Stomach smooth muscle (tissue), 2 donors: Measurements from ENCODE around the gene PRDM15.

Source experiments
- H3K27ac ChIP-seq: one replicate; pipeline ENCODE4 v1.7.0; 2013; ENCODE audit warnings: mild to moderate bottlenecking, low read length, inconsistent platforms
- H3K27me3 ChIP-seq, 2 donors: one replicate each; pipeline ENCODE4 v1.7.0; 2013; ENCODE audit warnings: low read length in 2 of 2; ENCODE audit not compliant: insufficient read depth in 2 of 2, control insufficient read depth in 1 of 2
- H3K36me3 ChIP-seq, 2 donors: one replicate each; pipeline ENCODE4 v1.7.0; 2013; ENCODE audit warnings: low read length in 2 of 2; ENCODE audit not compliant: control insufficient read depth in 2 of 2, insufficient read depth in 2 of 2
- H3K4me1 ChIP-seq: one replicate; pipeline ENCODE4 v1.7.0; 2013; ENCODE audit warnings: low read length; ENCODE audit not compliant: control insufficient read depth, insufficient read depth
- H3K4me3 ChIP-seq, 2 donors: one replicate each; pipeline ENCODE4 v1.7.0; 2013; ENCODE audit warnings: low read length in 2 of 2
- H3K9ac ChIP-seq, 2 donors: one replicate each; pipeline ENCODE4 v1.7.0; 2013; ENCODE audit warnings: low read length in 2 of 2, mild to moderate bottlenecking in 1 of 2
- H3K9me3 ChIP-seq, 2 donors: one replicate each; pipeline ENCODE4 v1.7.0; 2013; ENCODE audit warnings: low read length in 2 of 2; ENCODE audit not compliant: control insufficient read depth in 2 of 2
- donor health status: healthy.
- donor health status: Pancreatic carcinoma.

The PRDM15 gene

DNA sequence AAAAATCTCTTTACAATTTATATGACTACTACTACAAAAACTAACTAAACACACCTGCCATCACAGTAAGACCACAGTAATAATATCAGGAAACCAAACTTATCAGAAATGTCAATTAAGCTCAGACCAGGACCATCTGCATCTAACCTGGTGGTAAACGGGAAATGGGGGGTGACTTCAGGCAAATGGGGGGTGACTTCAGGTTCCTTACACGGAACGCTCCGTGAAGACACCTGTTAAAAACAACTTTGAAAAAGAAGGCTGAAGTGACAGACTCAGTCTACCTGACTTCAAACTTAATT is 15.8 kb downstream of the PRDM15 start:
- Histone ChIP-seq H3K27me3 (no peaks in the 10 kb centered on the region), H3K36me3 (peaks cover 6 to 8% of the 10 kb centered on the region in 2 donors), H3K27ac (no peak overlapping the region), H3K9ac (no peak overlapping the region), H3K4me1 (no peaks in the 10 kb centered on the region), H3K9me3 (no peaks in the 10 kb centered on the region), H3K4me3 (no peak overlapping the region)

DNA sequence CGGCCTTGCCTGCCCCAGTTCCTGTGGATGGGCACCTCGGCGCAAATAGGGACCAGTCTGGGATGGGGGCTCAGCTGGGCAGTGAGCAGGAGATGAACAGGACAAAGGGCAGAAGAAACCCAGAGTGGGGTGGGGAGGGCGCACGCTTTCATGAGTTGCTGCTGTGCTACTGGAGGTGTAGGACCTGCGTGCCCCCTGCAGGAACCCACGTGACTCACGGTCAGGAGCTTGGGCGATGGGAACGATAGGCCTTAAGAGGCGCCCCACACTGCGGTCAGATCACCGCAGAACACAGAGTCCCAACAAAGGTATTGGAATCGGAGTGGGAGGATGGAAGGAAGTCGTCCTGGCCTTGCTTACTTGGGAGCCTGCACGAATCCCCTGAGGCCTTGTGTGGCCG is 17.2 kb downstream of the PRDM15 start:
- no peak overlapping the region for H3K4me3 ChIP-seq
- no peaks in the 10 kb centered on the region for H3K9me3 ChIP-seq
- no peaks in the 10 kb centered on the region for H3K27me3 ChIP-seq
- no peak overlapping the region for H3K9ac ChIP-seq
- no peak overlapping the region for H3K27ac ChIP-seq
- no peaks in the 10 kb centered on the region for H3K4me1 ChIP-seq
- H3K36me3 ChIP-seq, result peaks cover 10 to 11% of the 10 kb centered on the region in 2 donors

DNA sequence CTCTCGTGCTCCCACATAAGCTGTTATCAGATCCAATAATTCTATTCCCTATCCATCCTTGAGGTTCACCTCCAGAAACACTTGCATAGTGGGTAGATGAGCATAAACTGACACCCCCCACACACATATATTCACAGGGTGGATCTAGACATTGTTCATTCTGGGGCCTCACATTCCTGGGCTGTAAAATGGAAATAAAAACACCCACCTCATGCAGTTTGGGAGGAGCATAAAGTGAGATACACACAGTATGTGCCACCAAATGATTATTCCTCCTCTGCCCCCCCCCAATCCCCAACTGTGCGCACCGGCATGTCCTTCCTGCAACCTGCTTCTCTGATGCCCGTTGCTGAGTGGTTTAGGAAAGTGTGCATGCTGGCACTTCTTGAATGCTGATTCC is 17.9 kb downstream of the PRDM15 start:
- no peaks in the 10 kb centered on the region for H3K9me3 ChIP-seq

DNA sequence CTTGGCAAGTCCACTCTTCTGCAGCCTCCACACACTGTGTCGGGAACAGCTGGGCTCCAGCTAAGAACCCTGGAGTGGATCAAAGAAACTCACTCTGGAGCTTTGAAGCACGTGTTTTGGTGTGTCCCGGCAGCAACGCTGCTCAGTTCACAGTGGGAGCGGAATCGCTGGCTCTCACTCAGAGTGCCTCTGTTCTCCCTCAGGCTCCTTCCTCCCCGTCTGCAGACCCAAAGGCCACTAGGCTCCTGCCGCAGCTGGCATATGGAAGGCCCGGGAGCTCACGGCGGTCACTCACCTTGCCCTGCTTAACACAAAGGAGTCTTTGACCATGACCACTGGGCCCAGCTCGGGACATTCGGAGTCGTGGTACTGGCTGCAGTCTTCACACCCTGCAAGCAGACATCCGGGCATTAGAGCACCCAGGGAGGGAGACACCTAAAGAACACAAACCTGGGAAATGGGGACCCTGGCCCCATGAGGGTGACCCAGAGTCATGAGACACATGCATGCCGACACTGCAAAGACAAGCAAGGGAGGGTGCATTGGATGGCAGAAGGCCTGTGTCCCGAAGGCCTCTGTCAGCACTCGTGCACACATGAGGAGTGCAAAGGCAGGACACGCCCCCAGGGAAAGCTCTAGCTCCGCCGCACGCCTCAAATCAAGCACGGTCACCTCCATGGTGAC is 19.7 kb downstream of the PRDM15 start:
- Histone ChIP-seq H3K27me3 (no peaks in the 10 kb centered on the region), H3K9ac (no peak overlapping the region), H3K27ac (no peak overlapping the region), H3K4me1 (no peaks in the 10 kb centered on the region), H3K9me3 (no peaks in the 10 kb centered on the region), H3K36me3 (peaks cover 16 to 28% of the 10 kb centered on the region in 2 donors), H3K4me3 (no peak overlapping the region)

More for the DNA sequence above, 17.9 kb downstream of the PRDM15 start:
- Histone ChIP-seq H3K36me3 (peaks cover 16 to 17% of the 10 kb centered on the region in 2 donors), H3K4me1 (no peaks in the 10 kb centered on the region), H3K4me3 (no peak overlapping the region), H3K9ac (no peak overlapping the region), H3K27me3 (no peaks in the 10 kb centered on the region), H3K27ac (no peak overlapping the region)

DNA sequence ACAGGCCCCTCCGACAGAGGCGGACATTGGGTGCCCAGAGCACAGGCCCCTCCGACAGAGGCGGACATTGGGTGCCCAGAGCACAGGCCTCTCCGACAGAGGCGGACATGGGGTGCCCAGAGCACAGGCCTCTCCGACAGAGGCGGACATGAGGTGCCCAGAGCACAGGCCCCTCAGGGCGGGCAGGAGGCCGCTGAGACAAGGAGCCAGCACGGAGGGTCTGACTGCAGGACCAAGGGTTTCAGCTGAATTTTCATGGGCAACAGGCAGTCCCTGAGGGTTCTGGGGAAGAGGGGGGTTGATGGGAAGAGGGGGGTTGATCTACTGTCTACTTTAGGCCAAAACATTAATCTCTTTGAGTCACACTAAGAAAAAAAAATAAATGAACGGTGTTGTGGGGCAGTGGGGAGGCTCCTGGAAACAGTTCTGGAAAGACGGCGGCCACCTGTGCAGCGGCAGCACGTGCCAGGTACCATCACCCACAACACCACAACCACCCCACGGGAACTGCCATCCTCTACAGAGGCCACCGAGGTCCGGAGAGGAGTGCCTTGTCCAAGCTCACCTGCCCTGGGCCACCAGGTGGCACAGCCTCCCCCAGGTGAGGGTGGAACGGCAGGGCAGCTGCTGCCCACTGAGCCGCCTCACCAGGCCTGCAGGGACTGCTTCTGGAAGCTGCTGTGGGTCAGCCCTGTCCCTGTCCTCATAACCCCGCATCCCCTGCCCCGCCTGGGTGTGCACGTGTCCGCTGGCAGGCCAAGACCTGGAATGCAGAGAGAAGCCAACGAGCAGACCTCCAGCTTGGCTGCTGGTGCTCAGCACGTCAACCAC is 20.5 kb downstream of the PRDM15 start:
- Histone ChIP-seq H3K27me3 (no peaks in the 10 kb centered on the region), H3K9ac (no peak overlapping the region), H3K9me3 (no peaks in the 10 kb centered on the region), H3K36me3 (peaks cover 18 to 35% of the 10 kb centered on the region in 2 donors), H3K4me1 (no peaks in the 10 kb centered on the region), H3K4me3 (no peak overlapping the region), H3K27ac (no peak overlapping the region)

DNA sequence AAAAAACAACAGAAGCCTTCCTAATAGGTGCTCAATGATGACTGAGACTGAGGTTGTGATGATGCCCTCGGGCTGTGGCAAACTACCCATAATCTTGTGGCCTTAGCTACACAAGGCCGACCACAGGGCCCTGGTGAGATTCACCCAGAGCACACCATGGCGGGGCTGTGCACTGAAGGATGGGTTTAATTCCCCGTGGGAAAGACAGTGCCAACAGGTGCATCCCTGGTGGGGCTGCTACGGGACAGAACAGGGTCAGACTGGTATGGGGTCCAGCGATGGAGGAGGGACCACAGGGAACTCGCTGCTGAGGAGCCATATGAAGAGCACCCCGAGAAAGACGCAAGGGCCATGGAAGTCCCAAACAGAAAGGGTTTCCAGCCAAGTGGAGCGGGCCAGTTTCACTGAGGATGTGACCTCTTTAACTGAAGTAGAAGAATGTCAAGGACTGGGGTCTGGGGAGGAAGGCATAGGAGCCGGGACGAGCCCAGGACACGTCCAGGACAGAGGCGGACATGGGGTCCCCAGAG is 21.3 kb downstream of the PRDM15 start:
- peaks cover 22 to 39% of the 10 kb centered on the region in 2 donors for H3K36me3 ChIP-seq
- H3K4me3 ChIP-seq, result no peak overlapping the region
- no peaks in the 10 kb centered on the region for H3K4me1 ChIP-seq

DNA sequence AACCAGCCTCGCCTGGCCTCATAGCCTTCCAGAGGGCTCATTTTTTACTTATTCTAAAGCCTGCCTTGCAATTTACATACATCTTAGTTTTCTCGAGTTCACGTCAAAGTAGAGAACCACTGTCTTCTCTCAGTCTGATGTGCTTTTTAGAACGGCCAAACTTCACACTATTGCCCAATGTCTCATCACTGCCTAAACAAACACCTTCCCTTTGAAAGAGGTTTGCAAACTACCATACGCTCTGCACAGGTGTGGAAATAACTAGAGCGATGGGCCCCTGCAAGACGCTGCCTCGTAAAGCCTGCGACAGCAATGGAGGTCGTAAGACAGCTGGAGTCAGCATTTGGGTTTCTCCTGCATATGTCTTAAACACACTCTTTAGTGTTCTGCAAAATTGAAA is 22.6 kb downstream of the PRDM15 start:
- no peaks in the 10 kb centered on the region for H3K4me1 ChIP-seq
- no peaks in the 10 kb centered on the region for H3K9me3 ChIP-seq
- H3K36me3 ChIP-seq, result peaks cover 22 to 44% of the 10 kb centered on the region in 2 donors
- no peak overlapping the region for H3K9ac ChIP-seq
- H3K27ac ChIP-seq, result no peak overlapping the region
- H3K27me3 ChIP-seq, result no peaks in the 10 kb centered on the region
- H3K4me3 ChIP-seq, result no peak overlapping the region

More for the DNA sequence above, 21.3 kb downstream of the PRDM15 start:
- no peak overlapping the region for H3K27ac ChIP-seq
- no peaks in the 10 kb centered on the region for H3K9me3 ChIP-seq
- no peaks in the 10 kb centered on the region for H3K27me3 ChIP-seq
- no peak overlapping the region for H3K9ac ChIP-seq

DNA sequence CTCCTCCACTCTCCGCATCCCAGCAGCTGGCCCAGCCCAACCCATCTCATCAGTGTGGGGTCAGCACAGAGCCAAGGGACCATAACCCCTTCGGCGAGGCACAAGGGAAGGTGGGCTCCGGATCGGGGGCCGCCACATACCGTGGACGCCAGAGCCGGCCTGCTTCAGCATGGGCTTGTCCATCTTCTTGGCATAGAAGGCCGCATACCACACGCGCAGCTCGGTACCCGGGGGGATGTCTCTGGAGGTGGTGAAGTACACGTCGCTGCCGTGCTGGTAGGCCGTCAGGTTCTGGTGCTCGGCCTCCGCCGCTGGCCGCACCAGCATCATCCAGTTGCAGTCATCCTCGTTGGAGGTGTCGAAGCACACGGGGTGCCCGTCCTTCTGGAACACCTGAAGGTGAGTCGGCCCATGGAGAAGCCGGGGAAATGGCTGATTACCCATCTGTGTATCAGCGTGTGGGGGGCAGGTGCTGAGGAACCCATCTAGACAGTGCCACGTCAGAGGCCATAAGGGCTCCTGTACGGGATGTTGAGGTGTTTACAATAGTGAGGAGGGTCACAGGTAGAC is 24.6 kb downstream of the PRDM15 start:
- Histone ChIP-seq H3K36me3 (peaks cover 20 to 47% of the 10 kb centered on the region in 2 donors), H3K27me3 (no peaks in the 10 kb centered on the region), H3K4me1 (no peaks in the 10 kb centered on the region), H3K9ac (no peak overlapping the region), H3K27ac (no peak overlapping the region), H3K9me3 (no peaks in the 10 kb centered on the region), H3K4me3 (no peak overlapping the region)

DNA sequence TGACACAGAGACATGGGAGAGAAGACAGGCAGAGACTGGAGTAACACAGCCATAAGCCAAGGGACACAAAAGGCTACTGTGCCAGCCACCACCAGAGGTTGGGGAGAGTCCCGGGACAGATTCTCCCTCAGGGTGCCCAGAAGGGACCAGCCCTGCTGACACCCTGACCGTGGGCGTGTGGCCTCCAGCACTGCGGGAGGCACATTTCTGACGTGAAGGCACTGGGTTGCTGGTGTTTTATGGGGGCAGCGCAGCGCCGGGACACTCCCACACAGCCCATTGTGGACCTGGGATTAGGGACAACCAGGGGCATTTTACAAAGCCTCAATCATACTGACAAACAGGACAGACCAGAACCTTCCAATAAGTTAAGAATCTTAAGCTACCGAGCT is 26.2 kb downstream of the PRDM15 start:
- Histone ChIP-seq H3K9ac (no peak overlapping the region), H3K27ac (no peak overlapping the region), H3K9me3 (no peaks in the 10 kb centered on the region), H3K36me3 (peaks cover 14 to 40% of the 10 kb centered on the region in 2 donors), H3K4me1 (no peaks in the 10 kb centered on the region), H3K4me3 (no peak overlapping the region), H3K27me3 (no peaks in the 10 kb centered on the region)

DNA sequence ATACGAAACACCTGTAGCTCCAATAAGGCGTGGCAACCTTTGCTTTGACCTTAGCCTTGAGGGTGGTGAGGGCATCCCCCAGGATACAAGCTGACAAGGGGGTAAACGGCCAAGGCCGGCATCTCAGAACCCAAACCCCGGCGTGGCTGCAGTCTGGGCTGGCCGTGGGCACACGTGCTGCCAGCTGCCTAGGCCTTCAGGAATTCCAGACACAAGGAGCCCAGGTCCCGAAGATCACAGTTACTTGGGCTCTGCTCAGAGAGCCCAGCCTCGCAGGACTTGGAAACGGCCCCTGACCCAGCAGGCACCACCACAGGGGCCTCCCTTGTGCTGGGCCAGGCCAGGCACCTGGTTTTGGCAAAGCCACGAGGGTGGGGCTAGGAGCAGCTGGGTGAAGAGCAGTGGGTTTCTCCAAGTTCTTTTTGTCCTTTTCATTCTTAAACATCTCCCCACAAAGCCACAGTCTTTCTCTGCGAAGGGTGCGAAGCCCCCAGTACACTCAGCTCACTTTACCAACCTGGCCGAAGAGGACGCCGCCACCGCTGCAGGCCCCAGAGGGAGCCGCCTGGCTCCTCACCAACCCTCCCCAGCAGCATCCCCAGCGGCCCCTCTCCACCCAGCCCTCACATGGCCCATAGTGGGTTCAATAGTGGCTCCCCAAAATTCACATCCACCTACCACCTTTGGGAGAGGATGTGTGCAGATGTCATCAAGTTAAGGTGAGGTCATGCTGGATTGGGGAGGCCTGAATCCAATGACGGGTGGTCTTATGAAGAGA is 26.8 kb downstream of the PRDM15 start:
- no peak overlapping the region for H3K4me3 ChIP-seq
- H3K27ac ChIP-seq, result no peak overlapping the region
- no peak overlapping the region for H3K9ac ChIP-seq
- no peaks in the 10 kb centered on the region for H3K4me1 ChIP-seq
- no peaks in the 10 kb centered on the region for H3K9me3 ChIP-seq
- H3K27me3 ChIP-seq, result no peaks in the 10 kb centered on the region
- H3K36me3 ChIP-seq, result peaks cover 14 to 38% of the 10 kb centered on the region in 2 donors
